NB4 (cell line): ENCODE results near the gene TNIP1.

Experiments used
- DNase-seq: peaks from one replicate; pipeline ENCODE4 v3.0.0; 2010; ENCODE audit warnings: low read depth
- H3K4me3 ChIP-seq: one replicate; pipeline ENCODE4 v1.5.1; 2011; ENCODE audit warnings: mild to moderate bottlenecking, low read depth, low read length, moderate library complexity
- CTCF ChIP-seq: IDR thresholded peaks from one replicate; pipeline ENCODE4 v1.5.1; 2012; ENCODE audit warnings: low read depth, low read length
- MAX ChIP-seq: IDR thresholded peaks from 2 replicates; pipeline ENCODE4 v1.6.1; 2011; ENCODE audit warnings: low read depth, low read length
- MYC ChIP-seq: IDR thresholded peaks from 2 replicates; pipeline ENCODE4 v1.6.1; 2011; ENCODE audit warnings: low read depth, low read length
- POLR2A ChIP-seq: IDR thresholded peaks from 2 replicates; pipeline ENCODE4 v1.6.1; 2011; ENCODE audit warnings: mild to moderate bottlenecking; ENCODE audit not compliant: insufficient read length; ENCODE audit errors: extremely low read depth

The TNIP1 gene

GRCh38 chr5:151014680-151015343 is 66.0 kb downstream of the TNIP1 start:
- H3K4me3 ChIP-seq = no peak overlapping the region
- TF ChIP-seq CTCF = no peak
- no peak for DNase-seq

GRCh38 chr5:151012862-151013261 is 68.0 kb downstream of the TNIP1 start:
- no peak for TF ChIP-seq POLR2A
- TF ChIP-seq CTCF = no peak
- TF ChIP-seq MAX = no peak
- TF ChIP-seq MYC = no peak
- no peak overlapping the region for H3K4me3 ChIP-seq
- no peak for DNase-seq

GRCh38 chr5:151008906-151009305 is 71.9 kb downstream of the TNIP1 start:
- no peak overlapping the region for H3K4me3 ChIP-seq
- TF ChIP-seq POLR2A (no peak), MYC (no peak), MAX (no peak), CTCF (no peak)
- no peak for DNase-seq

- TF ChIP-seq MYC (no peak), POLR2A (no peak), CTCF (no peak), MAX (no peak)
- no peak for DNase-seq
- H3K4me3 ChIP-seq = no peak overlapping the region
These were observed 72.7 kb downstream of the TNIP1 start for GRCh38 chr5:151008210-151008491.

GRCh38 chr5:151007430-151008209 is 73.2 kb downstream of the TNIP1 start:
- no peak overlapping the region for H3K4me3 ChIP-seq
- no peak for TF ChIP-seq MYC
- TF ChIP-seq MAX = no peak
- no peak for TF ChIP-seq POLR2A
- TF ChIP-seq CTCF = no peak
- DNase-seq = no peak

GRCh38 chr5:151006704-151007334 is 74.0 kb downstream of the TNIP1 start:
- TF ChIP-seq MAX (no peak), MYC (no peak), POLR2A (no peak), CTCF (no peak)
- no peak for DNase-seq
- H3K4me3 ChIP-seq = no peak overlapping the region
